Natural killer cell (primary cell): ENCODE data around the gene GJB6. TPM values are rescaled to one million over a fixed set of nuclear protein-coding genes. Genes with fewer than 3 reads are reported as not detected.

Experiments used
- ATAC-seq, 3 donors: fragments of 150-1000 bp in 2 of 3; fragments of 200-7000 bp in 1 of 3; cut with Tn5 transposase; 1 replicate in 1 of 3; 2 replicates in 2 of 3; pipeline ENCODE4 v1.10.0; 2021; ENCODE audit warnings: mild to moderate bottlenecking in 2 of 3, moderate library complexity in 2 of 3
- DNase-seq, 2 donors: peaks; one replicate each; pipeline versions ENCODE4 v3.0.0 to v3.0.0-alpha.2; 2013 to 2021; ENCODE audit warnings: mixed read lengths in 1 of 2
- H3K27ac ChIP-seq: one replicate; pipeline ENCODE4 v1.5.1; 2013; ENCODE audit warnings: mild to moderate bottlenecking, low read length
- H3K27me3 ChIP-seq: one replicate; pipeline ENCODE4 v1.6.1; 2013; ENCODE audit warnings: low read length; ENCODE audit not compliant: control insufficient read depth, insufficient read depth
- H3K36me3 ChIP-seq: one replicate; pipeline ENCODE4 v1.6.1; 2013; ENCODE audit warnings: low read length; ENCODE audit not compliant: control insufficient read depth, insufficient read depth
- H3K4me1 ChIP-seq: one replicate; pipeline ENCODE4 v1.6.1; 2013; ENCODE audit warnings: low read length; ENCODE audit not compliant: control insufficient read depth, insufficient read depth
- H3K4me3 ChIP-seq: one replicate; pipeline ENCODE4 v1.5.1; 2013; ENCODE audit warnings: low read length
- H3K9me3 ChIP-seq: one replicate; pipeline ENCODE4 v1.6.1; 2013; ENCODE audit warnings: low read length; ENCODE audit not compliant: control insufficient read depth, insufficient read depth
- H3K27ac Mint-ChIP-seq, 2 donors: one replicate each; pipeline ENCODE4 v1.8.0; 2022; ENCODE audit warnings: mild to moderate bottlenecking in 2 of 2, mixed read lengths in 2 of 2, moderate library complexity in 1 of 2
- H3K27me3 Mint-ChIP-seq, 2 donors: one replicate each; pipeline ENCODE4 v1.8.0; 2022; ENCODE audit warnings: low read depth in 2 of 2, mixed read lengths in 2 of 2
- H3K36me3 Mint-ChIP-seq: one replicate; pipeline ENCODE4 v1.8.0; 2022; ENCODE audit warnings: mixed read lengths
- H3K4me1 Mint-ChIP-seq, 2 donors: one replicate each; pipeline ENCODE4 v1.8.0; 2022; ENCODE audit warnings: mixed read lengths in 2 of 2
- H3K4me3 Mint-ChIP-seq: one replicate; pipeline ENCODE4 v1.8.0; 2022; ENCODE audit warnings: mild to moderate bottlenecking, moderate library complexity, mixed read lengths
- H3K9me3 Mint-ChIP-seq, 2 donors: one replicate each; pipeline ENCODE4 v1.8.0; 2022; ENCODE audit warnings: mixed read lengths in 2 of 2
- CTCF ChIP-seq: fragments of 200-600 bp; IDR thresholded peaks from one replicate; pipeline ENCODE4 v1.8.0; 2022; ENCODE audit warnings: antibody characterized with exemption
- WGBS: methylation state at CpG from one replicate; pipeline ENCODE4 v1.1.7; 2013; ENCODE audit warnings: missing lambda C conversion rate; ENCODE audit not compliant: insufficient coverage; 5-methylcytosine and 5-hydroxymethylcytosine counted together
- intact Hi-C: fragments of 100-400 bp; cut with micrococcal nuclease; formaldehyde crosslinking; loops from one replicate; pipeline ENCODE4 v1.14.2; 2022
- total RNA-seq, 4 donors: library from RNA; stranded (reverse); fragments of 120-200 nt in 1 of 4; gene quantifications; one replicate each; pipeline versions ENCODE4 v1.2.3 to v1.2.4, GENCODE V29; 2013 to 2022

The GJB6 gene
- total RNA-seq, 3 donors from 2014 or later (not counting 1 experiment from before 2014, with no cell fraction given), result 0.23 to 1.3 (median 0.26) TPM

- intact Hi-C loops, result no loop called here
- Mint-ChIP-seq H3K4me1 (peaks cover 14 to 18% of the 10 kb centered on the region in 2 donors), H3K9me3 (no peaks in the 10 kb centered on the region), H3K4me3 (peak overlapping the region; percentile 55), H3K27ac (no peak overlapping the region), H3K36me3 (no peaks in the 10 kb centered on the region), H3K27me3 (peaks cover 61 to 69% of the 10 kb centered on the region in 2 donors)
- Histone ChIP-seq H3K36me3 (no peaks in the 10 kb centered on the region), H3K4me1 (peaks cover 24% of the 10 kb centered on the region), H3K4me3 (no peak overlapping the region), H3K9me3 (no peaks in the 10 kb centered on the region), H3K27me3 (peaks cover 48% of the 10 kb centered on the region), H3K27ac (no peak overlapping the region)
- ATAC-seq, result no peak
- peak in 1 of 2 donors; percentile 27 for DNase-seq
- TF ChIP-seq CTCF, result no peak
- WGBS, result under 1% methylated on average over 47 of the region's 53 CpGs
These were observed 38.8 kb downstream of the GJB6 start for GRCh38 chr13:20193162-20193906.

GRCh38 chr13:20192836-20193161 is 39.3 kb downstream of the GJB6 start, which contains the start of gene GJB2:
Gene GJB2, minus strand, starts transcription at chr13:20192938. Its CDS starts 3,357 bp downstream, at chr13:20189581.
- no peak within 1 kb of the TSS for H3K27ac ChIP-seq
- H3K4me1 Mint-ChIP-seq, result peaks cover 14 to 18% of the 10 kb centered on the region in 2 donors
- H3K9me3 Mint-ChIP-seq, result no peaks in the 10 kb centered on the region
- ATAC-seq (peak in 1 of 3 donors; percentile 20), DNase-seq (peak in 1 of 2 donors; percentile 47)
- no peaks in the 10 kb centered on the region for H3K36me3 Mint-ChIP-seq
- peaks cover 57 to 69% of the 10 kb centered on the region in 2 donors for H3K27me3 Mint-ChIP-seq
- peaks cover 24% of the 10 kb centered on the region for H3K4me1 ChIP-seq
- peaks cover 48% of the 10 kb centered on the region for H3K27me3 ChIP-seq
- H3K4me3 Mint-ChIP-seq, result peak within 1 kb of the TSS; percentile 55
- under 1% methylated on average over 39 of the region's 39 CpGs for WGBS
- H3K4me3 ChIP-seq, result no peak within 1 kb of the TSS
- H3K36me3 ChIP-seq, result no peaks in the 10 kb centered on the region
- intact Hi-C loops, result no loop called here
- H3K9me3 ChIP-seq, result no peaks in the 10 kb centered on the region
- no peak within 1 kb of the TSS for H3K27ac Mint-ChIP-seq
- no peak for TF ChIP-seq CTCF

- Histone ChIP-seq H3K27me3 (peaks cover 48% of the 10 kb centered on the region), H3K9me3 (no peaks in the 10 kb centered on the region), H3K4me1 (peaks cover 24% of the 10 kb centered on the region), H3K4me3 (no peak overlapping the region), H3K27ac (no peak overlapping the region), H3K36me3 (no peaks in the 10 kb centered on the region)
- Mint-ChIP-seq H3K9me3 (no peaks in the 10 kb centered on the region), H3K36me3 (no peaks in the 10 kb centered on the region), H3K27ac (no peak overlapping the region), H3K27me3 (peaks cover 57 to 69% of the 10 kb centered on the region in 2 donors), H3K4me3 (no peak overlapping the region), H3K4me1 (peaks cover 14 to 18% of the 10 kb centered on the region in 2 donors)
- DNase-seq (peak in 1 of 2 donors; percentile 37), ATAC-seq (peak in 2 of 3 donors; percentile 26 to 36)
- under 1% methylated on average over 73 of the region's 73 CpGs for WGBS
- no peak for TF ChIP-seq CTCF
- intact Hi-C loops, result no loop called here
These were observed 39.8 kb downstream of the GJB6 start for GRCh38 chr13:20192158-20192835.
